Right lobe of liver (tissue), 6 donors: ENCODE data around the gene ANKRD66. TPM values are rescaled to one million over a fixed set of nuclear protein-coding genes. Genes with fewer than 3 reads are reported as not detected.

ENCODE experiments used
- ATAC-seq, 4 donors: fragments of 200-7000 bp; cut with Tn5 transposase; one replicate each; pipeline ENCODE4 v1.9.1; 2020; ENCODE audit warnings: mild to moderate bottlenecking in 4 of 4, moderate library complexity in 4 of 4
- DNase-seq, 3 donors: peaks; one replicate each; pipeline ENCODE4 v3.0.0-alpha.2; 2020
- H3K27ac ChIP-seq, 3 donors: fragments of 200-600 bp; one replicate each; pipeline ENCODE4 v1.8.0; 2022
- H3K27me3 ChIP-seq, 2 donors: fragments of 200-600 bp; one replicate each; pipeline ENCODE4 v1.8.0; 2022
- H3K36me3 ChIP-seq, 4 donors: fragments of 200-600 bp; sonication (generic) in 1 of 4; one replicate each; pipeline versions ENCODE4 v1.5.1 to v1.8.0; 2017 to 2022; ENCODE audit warnings: control low read depth in 1 of 4
- H3K4me1 ChIP-seq, 4 donors: fragments of 200-600 bp; sonication (generic) in 1 of 4; one replicate each; pipeline versions ENCODE4 v1.5.1 to v1.8.0; 2017 to 2022; ENCODE audit warnings: control low read depth in 1 of 4
- H3K4me3 ChIP-seq, 3 donors: fragments of 200-600 bp; one replicate each; pipeline ENCODE4 v1.8.0; 2022
- H3K9me3 ChIP-seq, 4 donors: fragments of 200-600 bp; sonication (generic) in 1 of 4; one replicate each; pipeline versions ENCODE4 v1.5.1 to v1.8.0; 2017 to 2022; ENCODE audit warnings: control low read depth in 1 of 4
- POLR2A ChIP-seq: fragments of 450-650 bp; IDR thresholded peaks from one replicate; pipeline ENCODE4 v1.6.1; 2017; ENCODE audit warnings: antibody characterized with exemption, mild to moderate bottlenecking
- WGBS: methylation state at CpG from one replicate; pipeline ENCODE4 v1.1.6; 2018; ENCODE audit warnings: low coverage, low lambda C conversion rate; ENCODE audit not compliant: insufficient coverage; ENCODE audit errors: missing lambda C conversion rate; 5-methylcytosine and 5-hydroxymethylcytosine counted together
- intact Hi-C, 2 donors: fragments of 100-400 bp; cut with DNase I; formaldehyde crosslinking; loops; one replicate each; pipeline versions ENCODE4 v1.11.2 to v1.14.1; 2022
- long read RNA-seq: library from polyadenylated mRNA; unstranded; transcript quantifications from one replicate; pipeline ENCODE4 v2.0.0, GENCODE V29; 2019
- total RNA-seq, 6 experiments: library from RNA; depleted of rRNA in 2 of 6; stranded (reverse); fragments of >200 nt in 2 of 6; fragmentation: NEBNext Ultra II Directional in 3 of 6; extraction: Animal tissue kit (Norgen Biotek cat#: 25700) in 3 of 6; gene quantifications; one replicate each; pipeline versions ENCODE4 v1.1.0 to v1.2.4, GENCODE V29; 2016 to 2023
- TF ChIP-seq, protein P1 (sequence below), 4 donors: fragments of 200-600 bp in 3 of 4; fragments of 450-650 bp in 1 of 4; IDR thresholded peaks; one replicate each; pipeline versions ENCODE4 v1.5.1 to v1.8.0; 2016 to 2022; ENCODE audit warnings: antibody characterized with exemption in 4 of 4, mild to moderate bottlenecking in 2 of 4
- donor health status: DM: no; HTN: yes; CAD: no.
- donor health status: DM: no; HTN: no; CAD: no.
- donor health status: DM: no; HTN: no; CAD: no.
- donor health status: DM: no; HTN: yes; CAD: no.
- donor health status: DM: no; HTN: yes; CAD: no.

The ANKRD66 gene
- total RNA-seq = not detected
- long read RNA-seq = 0 reads

DNA sequence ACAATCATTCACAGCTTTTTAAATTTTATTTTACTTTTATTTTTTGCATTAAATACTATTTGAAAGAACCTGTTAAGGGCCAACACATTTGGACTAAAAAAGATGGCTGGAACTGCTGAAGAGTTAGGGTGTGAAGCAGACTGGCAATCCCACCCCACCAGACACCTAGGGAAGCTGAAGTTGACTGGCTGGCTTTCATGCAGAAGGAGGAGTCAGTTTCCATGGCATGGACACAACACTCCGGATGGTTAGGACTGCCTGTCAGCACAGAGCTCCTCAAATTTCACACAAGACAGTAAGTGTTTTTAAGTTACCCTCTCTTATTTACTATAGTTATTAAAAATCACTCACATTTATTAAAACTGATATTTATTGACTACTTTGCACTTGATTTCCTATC is at the start of gene ANKRD66:
TSS of gene ANKRD66 (plus strand) at position 238 of the 400 bp plus-strand sequence. CDS start 5,016 bp downstream, outside the sequence.
- intact Hi-C loops = no loop called here
- TF ChIP-seq POLR2A = no peak
- TF ChIP-seq, protein P1, sequence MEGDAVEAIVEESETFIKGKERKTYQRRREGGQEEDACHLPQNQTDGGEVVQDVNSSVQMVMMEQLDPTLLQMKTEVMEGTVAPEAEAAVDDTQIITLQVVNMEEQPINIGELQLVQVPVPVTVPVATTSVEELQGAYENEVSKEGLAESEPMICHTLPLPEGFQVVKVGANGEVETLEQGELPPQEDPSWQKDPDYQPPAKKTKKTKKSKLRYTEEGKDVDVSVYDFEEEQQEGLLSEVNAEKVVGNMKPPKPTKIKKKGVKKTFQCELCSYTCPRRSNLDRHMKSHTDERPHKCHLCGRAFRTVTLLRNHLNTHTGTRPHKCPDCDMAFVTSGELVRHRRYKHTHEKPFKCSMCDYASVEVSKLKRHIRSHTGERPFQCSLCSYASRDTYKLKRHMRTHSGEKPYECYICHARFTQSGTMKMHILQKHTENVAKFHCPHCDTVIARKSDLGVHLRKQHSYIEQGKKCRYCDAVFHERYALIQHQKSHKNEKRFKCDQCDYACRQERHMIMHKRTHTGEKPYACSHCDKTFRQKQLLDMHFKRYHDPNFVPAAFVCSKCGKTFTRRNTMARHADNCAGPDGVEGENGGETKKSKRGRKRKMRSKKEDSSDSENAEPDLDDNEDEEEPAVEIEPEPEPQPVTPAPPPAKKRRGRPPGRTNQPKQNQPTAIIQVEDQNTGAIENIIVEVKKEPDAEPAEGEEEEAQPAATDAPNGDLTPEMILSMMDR (IDR thresholded peaks at IDR 0.05) = no peak

DNA sequence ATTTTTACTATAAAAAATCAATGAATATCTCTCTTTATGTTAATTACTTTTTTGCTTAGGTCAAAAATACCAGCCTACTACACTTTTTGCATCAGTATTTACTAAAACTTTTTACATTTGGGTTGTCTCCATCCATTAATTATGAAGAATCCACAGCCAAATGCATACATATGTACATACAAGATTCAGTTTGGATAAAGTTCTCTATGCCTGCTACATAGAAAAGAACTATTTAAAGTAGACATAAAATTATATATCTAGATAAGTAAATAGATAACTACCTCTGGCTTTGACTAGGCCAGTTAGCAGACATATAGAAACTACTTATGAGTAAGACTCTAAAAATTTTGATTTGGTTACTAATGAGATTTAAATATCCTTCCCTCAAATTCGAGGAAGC is 46.8 kb upstream of the ANKRD66 start:
- no peaks in the 10 kb centered on the region for H3K27me3 ChIP-seq
- DNase-seq = no peak
- no peaks in the 10 kb centered on the region for H3K9me3 ChIP-seq
- TF ChIP-seq, protein P1 (IDR thresholded peaks at IDR 0.05) = no peak
- no peak for TF ChIP-seq POLR2A
- 68% methylated on average over 1 of the region's 1 CpG for WGBS
- intact Hi-C loops = no loop called here
- no peak for ATAC-seq
- H3K4me1 ChIP-seq = no peaks in the 10 kb centered on the region
- no peak overlapping the region for H3K4me3 ChIP-seq
- no peaks in the 10 kb centered on the region for H3K36me3 ChIP-seq
- H3K27ac ChIP-seq = no peak overlapping the region

More for the DNA sequence above, at the start of gene ANKRD66:
- WGBS = 62% methylated on average over 1 of the region's 1 CpG
- H3K36me3 ChIP-seq = no peaks in the 10 kb centered on the region
- no peak within 1 kb of the TSS for H3K4me3 ChIP-seq
- H3K9me3 ChIP-seq = no peaks in the 10 kb centered on the region
- ATAC-seq = no peak
- H3K4me1 ChIP-seq = no peaks in the 10 kb centered on the region
- no peak within 1 kb of the TSS for H3K27ac ChIP-seq
- H3K27me3 ChIP-seq = no peaks in the 10 kb centered on the region
- no peak for DNase-seq

DNA sequence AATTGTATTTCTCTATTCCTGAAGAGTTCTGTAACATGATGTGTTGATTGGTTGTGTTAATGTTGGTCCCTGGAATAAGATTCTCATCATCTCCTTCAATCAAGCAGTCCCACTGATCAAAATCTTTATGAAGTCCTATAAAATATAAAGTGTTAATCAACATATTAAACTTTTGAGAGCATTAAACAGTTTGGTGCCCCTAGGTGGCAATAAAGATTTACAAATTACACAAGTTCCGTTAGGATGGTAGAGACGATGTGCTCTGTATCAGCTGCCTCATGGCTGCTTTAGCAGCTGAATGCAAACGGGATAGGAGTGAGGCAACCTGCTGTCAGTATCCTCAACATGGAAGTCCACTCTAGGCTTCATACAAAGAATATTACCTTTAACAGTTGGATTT is 42.2 kb upstream of the ANKRD66 start:
- no peak for TF ChIP-seq POLR2A
- TF ChIP-seq, protein P1 (IDR thresholded peaks at IDR 0.05) = peak; percentile 12 to 33 (median 28)
- intact Hi-C loops = no loop called here
- Histone ChIP-seq H3K4me3 (no peak overlapping the region), H3K4me1 (no peaks in the 10 kb centered on the region), H3K27me3 (no peaks in the 10 kb centered on the region), H3K9me3 (no peaks in the 10 kb centered on the region), H3K36me3 (no peaks in the 10 kb centered on the region), H3K27ac (no peak overlapping the region)
- ATAC-seq (peak; percentile 42 to 85 (median 70)), DNase-seq (no peak)
- WGBS = 0% methylated on average over 3 of the region's 3 CpGs

DNA sequence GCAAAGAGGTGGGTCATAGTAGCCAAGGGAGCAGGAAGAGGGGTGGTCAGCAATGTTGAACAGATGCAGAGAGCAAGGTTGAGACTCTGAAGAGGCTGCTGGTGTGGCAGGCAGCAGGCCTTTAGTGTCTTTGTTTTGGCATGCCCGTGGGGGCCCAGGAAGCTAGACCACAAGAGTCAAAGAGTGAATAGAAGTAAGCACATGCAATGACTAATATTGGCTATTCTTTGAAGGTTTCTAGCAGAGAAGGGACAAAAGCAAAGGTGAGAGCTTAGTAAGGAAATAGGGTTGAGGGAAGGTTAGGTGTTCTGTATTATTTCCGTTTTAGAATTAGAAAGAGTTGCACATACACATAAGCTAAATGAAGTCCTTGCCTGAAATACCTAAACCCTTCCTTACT is 40.3 kb upstream of the ANKRD66 start:
- intact Hi-C loops = no loop called here
- TF ChIP-seq, protein P1 (IDR thresholded peaks at IDR 0.05) = no peak
- no peak for TF ChIP-seq POLR2A
- no peak overlapping the region for H3K27ac ChIP-seq
- WGBS = 79% methylated on average over 2 of the region's 2 CpGs
- no peaks in the 10 kb centered on the region for H3K36me3 ChIP-seq
- no peaks in the 10 kb centered on the region for H3K4me1 ChIP-seq
- H3K27me3 ChIP-seq = no peaks in the 10 kb centered on the region
- no peaks in the 10 kb centered on the region for H3K9me3 ChIP-seq
- DNase-seq (no peak), ATAC-seq (no peak)
- no peak overlapping the region for H3K4me3 ChIP-seq

DNA sequence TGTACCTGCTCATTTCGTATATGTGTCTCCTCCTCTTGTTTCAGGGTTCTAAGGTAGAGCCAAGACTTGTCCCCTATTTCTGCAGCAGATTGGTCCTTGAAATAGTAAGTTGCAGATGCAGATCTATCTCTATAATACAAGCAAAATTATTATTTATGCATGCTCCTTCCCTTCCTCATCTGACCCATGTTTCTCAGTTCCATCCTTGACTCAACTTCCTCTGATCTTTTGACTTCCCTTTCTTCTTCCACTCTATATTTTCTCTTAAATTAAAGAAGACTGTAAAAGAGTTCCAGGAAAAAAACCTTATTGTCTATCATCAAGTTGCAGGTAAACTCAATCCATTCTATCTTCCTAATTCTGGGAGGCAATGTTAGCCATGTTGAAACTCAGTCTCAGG is 35.2 kb upstream of the ANKRD66 start:
- Histone ChIP-seq H3K4me1 (no peaks in the 10 kb centered on the region), H3K27me3 (no peaks in the 10 kb centered on the region), H3K36me3 (no peaks in the 10 kb centered on the region), H3K27ac (no peak overlapping the region), H3K9me3 (no peaks in the 10 kb centered on the region), H3K4me3 (no peak overlapping the region)
- WGBS = 79% methylated on average over 1 of the region's 1 CpG
- TF ChIP-seq, protein P1 (IDR thresholded peaks at IDR 0.05) = no peak
- no peak for TF ChIP-seq POLR2A
- ATAC-seq (no peak), DNase-seq (no peak)
- intact Hi-C loops = no loop called here
